Amygdala (tissue), 56 donors: ENCODE measurements around the gene PLEKHH3.

Experiments
- DNase-seq, 56 donors: peaks; one replicate each; lab custom pipeline; 2025; lab: John Stamatoyannopoulos, UW

PLEKHH3 gene

GRCh38 chr17:42686520-42687128, 9.8 kb upstream of the PLEKHH3 start:
- DNase-seq: no peak

GRCh38 chr17:42685831-42686230, 9.0 kb upstream of the PLEKHH3 start:
- no peak for DNase-seq

GRCh38 chr17:42684929-42685556, 8.2 kb upstream of the PLEKHH3 start:
- DNase-seq: no peak

GRCh38 chr17:42683407-42684034, 6.7 kb upstream of the PLEKHH3 start:
- peak in 30 of 56 donors; percentile 8 to 64 (median 38) for DNase-seq

- peak in 24 of 56 donors; percentile 6 to 78 (median 48) for DNase-seq
These were observed 6.1 kb upstream of the PLEKHH3 start for GRCh38 chr17:42682722-42683403.

GRCh38 chr17:42681976-42682721, 5.4 kb upstream of the PLEKHH3 start, which contains the start of gene CNTNAP1:
TSS of gene CNTNAP1 (plus strand) at chr17:42682531. CDS start at chr17:42682830, 299 bp downstream.
- DNase-seq: peak in 46 of 56 donors; percentile 8 to 72 (median 43)

GRCh38 chr17:42680331-42680808, 3.6 kb upstream of the PLEKHH3 start:
- DNase-seq: no peak

- DNase-seq: peak in 49 of 56 donors; percentile 15 to 77 (median 48)
These were observed 2.9 kb upstream of the PLEKHH3 start for GRCh38 chr17:42679492-42680330.

- peak in 12 of 56 donors; percentile 15 to 48 (median 31) for DNase-seq
These were observed 2.2 kb upstream of the PLEKHH3 start for GRCh38 chr17:42678951-42679491.

GRCh38 chr17:42677921-42678781, 1.4 kb upstream of the PLEKHH3 start:
- DNase-seq: peak in 54 of 56 donors; percentile 23 to 92 (median 80)

- DNase-seq: peak; percentile 91 to 100 (median 99)
These were observed 441 bp upstream of the PLEKHH3 start for GRCh38 chr17:42677012-42677857.

GRCh38 chr17:42675965-42676423, 800 bp downstream of the PLEKHH3 start:
- peak in 7 of 56 donors; percentile 12 to 54 (median 35) for DNase-seq

- DNase-seq: peak in 12 of 56 donors; percentile 12 to 58 (median 34)
These were observed 1.3 kb downstream of the PLEKHH3 start for GRCh38 chr17:42675348-42675964.

GRCh38 chr17:42674755-42675347, 1.9 kb downstream of the PLEKHH3 start:
- DNase-seq: no peak

GRCh38 chr17:42673885-42674754, 2.7 kb downstream of the PLEKHH3 start:
- DNase-seq: peak in 7 of 56 donors; percentile 7 to 56 (median 19)
